Fibroblast of lung (primary cell): ENCODE measurements around the gene PPP4R2. TPM values are rescaled to one million over a fixed set of nuclear protein-coding genes. Genes with fewer than 3 reads are reported as not detected.

Source experiments
- DNase-seq, 2 donors: peaks; one replicate each; pipeline versions ENCODE4 v3.0.0 to v3.0.0-alpha.2; 2010; ENCODE audit warnings: low read depth in 2 of 2
- H2AFZ ChIP-seq: 2 replicates; pipeline ENCODE4 v1.5.1; 2012; ENCODE audit warnings: low read length, control low read depth, inconsistent platforms
- H3K27ac ChIP-seq: 2 replicates; pipeline ENCODE4 v1.5.1; 2011; ENCODE audit warnings: low read length, control low read depth; ENCODE audit not compliant: insufficient read depth
- H3K27me3 ChIP-seq: 2 replicates; pipeline ENCODE4 v1.5.1; 2011; ENCODE audit warnings: mild to moderate bottlenecking, low read length; ENCODE audit not compliant: control insufficient read depth, insufficient read depth
- H3K36me3 ChIP-seq: 2 replicates; pipeline ENCODE4 v1.5.1; 2011; ENCODE audit warnings: low read length; ENCODE audit not compliant: control insufficient read depth, insufficient read depth
- H3K4me1 ChIP-seq: 2 replicates; pipeline ENCODE4 v1.5.1; 2011; ENCODE audit warnings: low read length; ENCODE audit not compliant: control insufficient read depth, insufficient read depth; ENCODE audit errors: extremely low read depth
- H3K4me2 ChIP-seq: 2 replicates; pipeline ENCODE4 v1.5.1; 2011; ENCODE audit warnings: low read length, control low read depth; ENCODE audit not compliant: insufficient read depth; ENCODE audit errors: extremely low read depth
- H3K4me3 ChIP-seq, 4 experiments: fragments of 200-600 bp in 1 of 4; sonication (generic) in 1 of 4; replicated peaks in 1 of 4; 2 replicates each; pipeline ENCODE4 v1.5.1; 2011 to 2016; ENCODE audit warnings: low read length in 4 of 4, low read depth in 3 of 4, mild to moderate bottlenecking in 3 of 4, control low read depth in 2 of 4, inconsistent platforms in 1 of 4, mixed read lengths in 1 of 4; ENCODE audit not compliant: insufficient read depth in 1 of 4; ENCODE audit errors: control extremely low read depth in 1 of 4
- H3K79me2 ChIP-seq: 2 replicates; pipeline ENCODE4 v1.5.1; 2012; ENCODE audit warnings: mild to moderate bottlenecking, low read length, inconsistent platforms; ENCODE audit not compliant: control insufficient read depth, insufficient read depth
- H3K9ac ChIP-seq: 2 replicates; pipeline ENCODE4 v1.5.1; 2011; ENCODE audit warnings: mild to moderate bottlenecking, low read length, control low read depth; ENCODE audit not compliant: insufficient read depth
- H3K9me3 ChIP-seq: 2 replicates; pipeline ENCODE4 v1.5.1; 2012; ENCODE audit warnings: low read depth, low read length; ENCODE audit not compliant: control insufficient read depth, insufficient read depth
- H4K20me1 ChIP-seq: 2 replicates; pipeline ENCODE4 v1.5.1; 2011; ENCODE audit warnings: low read length; ENCODE audit not compliant: control insufficient read depth, insufficient read depth; ENCODE audit errors: extremely low read depth
- EZH2 ChIP-seq: IDR thresholded peaks from 2 replicates; pipeline ENCODE4 v1.5.1; 2012; ENCODE audit warnings: low read length, control low read depth, mild to moderate bottlenecking; ENCODE audit errors: missing control alignments
- polyA plus RNA-seq, 2 donors: library from polyadenylated mRNA; depleted of rRNA in 1 of 2; stranded (reverse) in 1 of 2; unstranded in 1 of 2; fragments of >200 nt; gene quantifications; 2 replicates each; pipeline ENCODE4 v1.2.1, GENCODE V29; 2011 to 2012; ENCODE audit warnings: missing spikeins in 1 of 2
- total RNA-seq: library from RNA; depleted of rRNA; stranded (reverse); fragments of >200 nt; gene quantifications from 2 replicates; pipeline ENCODE4 v1.2.1, GENCODE V29; 2014
- TF ChIP-seq, protein P1 (sequence below), 2 donors: IDR thresholded peaks in 1 of 2; conservative IDR thresholded peaks in 1 of 2; 1 replicate in 1 of 2; 2 replicates in 1 of 2; pipeline ENCODE4 v1.5.1; 2011 to 2012; ENCODE audit warnings: low read length in 2 of 2, control low read depth in 1 of 2, inconsistent platforms in 1 of 2, low read depth in 1 of 2, mild to moderate bottlenecking in 1 of 2

The PPP4R2 gene
- total and polyA plus RNA-seq, 2 donors (not counting 1 experiment from before 2014, with no cell fraction given): 35.5 to 65.6 TPM

DNA sequence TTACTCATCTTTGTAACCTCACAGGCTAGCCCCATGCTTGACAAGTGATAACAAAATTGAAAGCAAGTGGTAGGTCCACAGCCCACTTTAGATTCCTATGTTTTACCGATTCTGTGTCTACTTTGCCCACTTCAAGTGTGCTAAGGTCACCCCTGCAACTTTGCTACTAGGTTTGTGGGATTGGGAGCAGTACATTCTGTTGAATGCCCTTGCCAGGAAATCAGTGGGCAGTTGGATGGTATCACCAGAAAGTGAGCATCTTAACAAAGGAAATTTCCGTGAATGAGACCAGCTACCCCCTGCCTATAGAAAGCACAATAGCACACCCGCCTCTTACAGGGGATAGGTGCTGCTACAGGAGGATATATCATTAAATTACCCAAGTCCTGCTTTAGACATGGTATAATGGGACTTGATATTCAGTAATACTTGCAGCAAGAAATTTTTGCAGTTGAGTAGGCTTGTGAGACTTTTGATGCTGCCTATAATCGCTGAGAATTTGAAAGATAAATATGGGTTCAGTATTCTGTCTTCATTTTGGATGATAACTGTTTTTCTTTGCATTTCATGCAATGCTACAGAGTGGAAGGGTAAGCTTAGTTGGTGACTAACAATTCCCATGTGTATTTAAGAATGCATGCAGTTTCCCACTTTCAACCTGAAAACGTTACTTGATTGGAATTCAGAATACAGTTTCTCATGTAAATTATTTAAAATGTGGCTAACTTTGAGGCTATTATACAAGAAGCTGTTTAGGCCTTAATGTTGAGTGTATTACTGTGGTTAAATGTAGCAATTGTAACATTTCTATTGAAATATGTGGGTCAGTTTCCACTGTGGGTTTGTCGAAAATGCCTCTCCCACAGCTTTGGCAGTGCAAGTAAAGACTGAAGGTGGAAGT, 74.3 kb downstream of the PPP4R2 start:
- Histone ChIP-seq H3K36me3 (no peaks in the 10 kb centered on the region), H3K4me2 (peak overlapping the region; percentile 8), H3K27me3 (no peaks in the 10 kb centered on the region), H3K9ac (no peak overlapping the region), H2AFZ (no peak overlapping the region), H3K27ac (peak overlapping the region; percentile 37), H3K4me3 (no peak overlapping the region), H3K9me3 (no peaks in the 10 kb centered on the region), H3K79me2 (no peaks in the 10 kb centered on the region), H4K20me1 (no peaks in the 10 kb centered on the region), H3K4me1 (peaks cover 11% of the 10 kb centered on the region)
- DNase-seq: peak; percentile 49 to 85
- TF ChIP-seq, protein P1, sequence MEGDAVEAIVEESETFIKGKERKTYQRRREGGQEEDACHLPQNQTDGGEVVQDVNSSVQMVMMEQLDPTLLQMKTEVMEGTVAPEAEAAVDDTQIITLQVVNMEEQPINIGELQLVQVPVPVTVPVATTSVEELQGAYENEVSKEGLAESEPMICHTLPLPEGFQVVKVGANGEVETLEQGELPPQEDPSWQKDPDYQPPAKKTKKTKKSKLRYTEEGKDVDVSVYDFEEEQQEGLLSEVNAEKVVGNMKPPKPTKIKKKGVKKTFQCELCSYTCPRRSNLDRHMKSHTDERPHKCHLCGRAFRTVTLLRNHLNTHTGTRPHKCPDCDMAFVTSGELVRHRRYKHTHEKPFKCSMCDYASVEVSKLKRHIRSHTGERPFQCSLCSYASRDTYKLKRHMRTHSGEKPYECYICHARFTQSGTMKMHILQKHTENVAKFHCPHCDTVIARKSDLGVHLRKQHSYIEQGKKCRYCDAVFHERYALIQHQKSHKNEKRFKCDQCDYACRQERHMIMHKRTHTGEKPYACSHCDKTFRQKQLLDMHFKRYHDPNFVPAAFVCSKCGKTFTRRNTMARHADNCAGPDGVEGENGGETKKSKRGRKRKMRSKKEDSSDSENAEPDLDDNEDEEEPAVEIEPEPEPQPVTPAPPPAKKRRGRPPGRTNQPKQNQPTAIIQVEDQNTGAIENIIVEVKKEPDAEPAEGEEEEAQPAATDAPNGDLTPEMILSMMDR (conservative IDR thresholded peaks at IDR 0.05 in 1 of 2, IDR thresholded peaks at IDR 0.05 in 1 of 2; ENCODE audit: low read depth in 1 of 2, low read length in 2 of 2): no peak
- no peak for TF ChIP-seq EZH2

DNA sequence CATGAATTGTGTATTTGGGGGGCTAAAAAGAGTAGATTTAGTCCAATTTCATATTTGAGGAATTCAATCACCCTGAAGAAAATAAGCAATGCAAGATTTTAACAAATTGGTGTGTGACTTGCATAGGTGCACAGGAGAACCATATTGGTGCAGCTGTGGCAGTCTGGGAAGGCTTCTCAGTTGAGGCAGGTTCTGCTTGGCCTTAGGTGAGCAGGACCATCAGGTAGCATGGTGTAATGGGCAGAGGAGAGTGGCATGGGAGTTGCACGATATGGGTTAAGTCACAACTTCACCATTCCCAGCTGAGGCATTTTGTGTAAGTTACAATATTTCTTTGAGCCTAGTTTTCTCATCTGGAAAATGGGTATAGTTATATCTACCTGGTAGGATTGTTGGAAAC, 75.3 kb downstream of the PPP4R2 start:
- H3K9me3 ChIP-seq: no peaks in the 10 kb centered on the region
- no peaks in the 10 kb centered on the region for H3K79me2 ChIP-seq
- no peak for DNase-seq
- H3K4me1 ChIP-seq: peaks cover 11% of the 10 kb centered on the region
- H3K9ac ChIP-seq: no peak overlapping the region
- H3K4me3 ChIP-seq: no peak overlapping the region
- no peaks in the 10 kb centered on the region for H3K36me3 ChIP-seq
- H3K4me2 ChIP-seq: no peak overlapping the region
- H3K27me3 ChIP-seq: no peaks in the 10 kb centered on the region
- H4K20me1 ChIP-seq: no peaks in the 10 kb centered on the region
- H2AFZ ChIP-seq: no peak overlapping the region
- no peak overlapping the region for H3K27ac ChIP-seq
- TF ChIP-seq, protein P1 (conservative IDR thresholded peaks at IDR 0.05 in 1 of 2, IDR thresholded peaks at IDR 0.05 in 1 of 2; ENCODE audit: low read depth in 1 of 2, low read length in 2 of 2): no peak
- TF ChIP-seq EZH2: no peak

DNA sequence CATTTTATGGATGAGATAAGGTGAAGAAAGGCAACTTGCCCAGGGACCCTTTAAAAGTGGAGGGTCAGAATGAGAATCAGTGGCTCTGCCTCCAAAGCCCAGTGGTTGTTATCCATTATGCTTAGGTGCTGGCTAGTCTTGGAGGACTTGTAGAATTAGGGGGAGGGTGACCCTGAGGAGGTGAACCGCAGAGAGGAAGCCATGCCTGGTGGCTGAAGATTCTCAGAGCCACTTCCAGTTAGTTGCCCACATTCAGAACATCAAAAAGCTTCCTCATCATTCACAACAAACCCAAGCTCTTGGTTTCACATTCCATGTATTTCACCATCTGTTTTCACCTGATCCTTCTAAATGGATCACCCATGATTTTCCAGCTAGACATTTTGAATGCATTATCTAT, 76.0 kb downstream of the PPP4R2 start:
- Histone ChIP-seq H2AFZ (no peak overlapping the region), H3K9ac (no peak overlapping the region), H3K27ac (no peak overlapping the region), H3K4me3 (no peak overlapping the region), H3K79me2 (no peaks in the 10 kb centered on the region), H3K4me2 (no peak overlapping the region), H3K27me3 (no peaks in the 10 kb centered on the region), H3K4me1 (peaks cover 11% of the 10 kb centered on the region), H3K36me3 (no peaks in the 10 kb centered on the region), H4K20me1 (no peaks in the 10 kb centered on the region), H3K9me3 (no peaks in the 10 kb centered on the region)
- no peak for DNase-seq
- TF ChIP-seq EZH2: no peak
- TF ChIP-seq, protein P1 (conservative IDR thresholded peaks at IDR 0.05 in 1 of 2, IDR thresholded peaks at IDR 0.05 in 1 of 2; ENCODE audit: low read depth in 1 of 2, low read length in 2 of 2): no peak
